Stimulated activated CD8-positive, alpha-beta memory T cell treated with anti-CD3 and anti-CD28 coated beads, Interleukin-7, amount 100 ng/mL, for 48 hours (primary cell): ENCODE data around the gene DYNC1I2.

Experiments
- DNase-seq, 2 donors: peaks; one replicate each; pipeline ENCODE4 v3.0.0-alpha.2; 2020; ENCODE audit warnings: low read depth in 1 of 2; ENCODE audit errors: extremely low read depth in 1 of 2

DYNC1I2 gene

GRCh38 chr2:171687287-171688128, at the start of gene DYNC1I2:
Gene DYNC1I2, plus strand, starts transcription at chr2:171687469. Its CDS starts 2,687 bp downstream, at chr2:171690156.
- peak; percentile 46 to 65 for DNase-seq

GRCh38 chr2:171651667-171652415, 35.4 kb upstream of the DYNC1I2 start:
- no peak for DNase-seq

- DNase-seq, result no peak
These were observed 34.9 kb upstream of the DYNC1I2 start for GRCh38 chr2:171652416-171652785.

GRCh38 chr2:171655586-171655985, 31.7 kb upstream of the DYNC1I2 start:
- no peak for DNase-seq

GRCh38 chr2:171667041-171667440, 20.2 kb upstream of the DYNC1I2 start:
- no peak for DNase-seq

- DNase-seq, result no peak
These were observed 19.1 kb upstream of the DYNC1I2 start for GRCh38 chr2:171668183-171668582.

GRCh38 chr2:171669121-171669520, 18.1 kb upstream of the DYNC1I2 start:
- DNase-seq, result no peak

- DNase-seq, result no peak
These were observed 16.6 kb upstream of the DYNC1I2 start for GRCh38 chr2:171670655-171671054.

GRCh38 chr2:171671867-171672266, 15.4 kb upstream of the DYNC1I2 start:
- no peak for DNase-seq

- DNase-seq, result no peak
These were observed 13.4 kb upstream of the DYNC1I2 start for GRCh38 chr2:171673905-171674304.

GRCh38 chr2:171675810-171676345, 11.4 kb upstream of the DYNC1I2 start:
- DNase-seq, result no peak

- no peak for DNase-seq
These were observed 8.7 kb upstream of the DYNC1I2 start for GRCh38 chr2:171678619-171679018.

- DNase-seq, result no peak
These were observed 828 bp downstream of the DYNC1I2 start for GRCh38 chr2:171688129-171688465.

GRCh38 chr2:171692331-171692730, 5.1 kb downstream of the DYNC1I2 start:
- no peak for DNase-seq

- DNase-seq, result no peak
These were observed 15.7 kb downstream of the DYNC1I2 start for GRCh38 chr2:171702781-171703556.

- no peak for DNase-seq
These were observed 16.5 kb downstream of the DYNC1I2 start for GRCh38 chr2:171703574-171704347.

GRCh38 chr2:171706152-171706803, 19.0 kb downstream of the DYNC1I2 start:
- no peak for DNase-seq

- no peak for DNase-seq
These were observed 20.5 kb downstream of the DYNC1I2 start for GRCh38 chr2:171707752-171708151.

- DNase-seq, result no peak
These were observed 21.9 kb downstream of the DYNC1I2 start for GRCh38 chr2:171709011-171709685.
